Activated naive CD4-positive, alpha-beta T cell treated with anti-CD3 and anti-CD28 coated beads, Interleukin-2, amount 50 U/mL, for 16 hours (primary cell): ENCODE data around the gene MRPL46.
"Not testable (repeated sequence)": the region's sequence is repeated elsewhere in the genome, so short reads cannot be mapped to it uniquely, and the experiment has no call there.

Source experiments
- DNase-seq: peaks from one replicate; pipeline ENCODE4 v3.0.0-alpha.2; 2020

MRPL46 gene

GRCh38 chr15:88438181-88438580 lies 29.0 kb downstream of the MRPL46 start:
- DNase-seq = no peak

DNA sequence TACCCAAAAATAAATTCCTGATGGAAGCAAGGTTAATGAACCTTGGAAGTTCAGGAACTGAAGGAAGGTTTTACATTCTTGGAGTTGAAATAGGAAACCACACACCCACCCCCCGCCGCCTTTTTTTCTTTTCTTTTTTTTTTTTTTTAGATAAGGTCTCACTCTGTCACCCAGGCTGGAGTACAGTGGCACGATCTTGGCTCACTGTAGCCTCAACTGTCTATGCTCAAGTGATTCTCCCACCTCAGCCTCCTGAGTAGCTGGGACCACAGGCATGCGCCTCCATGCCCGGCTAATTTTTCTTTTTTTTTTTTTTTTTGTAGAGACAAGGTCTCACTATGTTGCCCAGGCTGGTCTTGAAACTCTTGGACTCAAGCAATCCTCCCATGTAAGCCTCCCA lies 33.1 kb downstream of the MRPL46 start:
- DNase-seq = not testable (repeated sequence)

DNA sequence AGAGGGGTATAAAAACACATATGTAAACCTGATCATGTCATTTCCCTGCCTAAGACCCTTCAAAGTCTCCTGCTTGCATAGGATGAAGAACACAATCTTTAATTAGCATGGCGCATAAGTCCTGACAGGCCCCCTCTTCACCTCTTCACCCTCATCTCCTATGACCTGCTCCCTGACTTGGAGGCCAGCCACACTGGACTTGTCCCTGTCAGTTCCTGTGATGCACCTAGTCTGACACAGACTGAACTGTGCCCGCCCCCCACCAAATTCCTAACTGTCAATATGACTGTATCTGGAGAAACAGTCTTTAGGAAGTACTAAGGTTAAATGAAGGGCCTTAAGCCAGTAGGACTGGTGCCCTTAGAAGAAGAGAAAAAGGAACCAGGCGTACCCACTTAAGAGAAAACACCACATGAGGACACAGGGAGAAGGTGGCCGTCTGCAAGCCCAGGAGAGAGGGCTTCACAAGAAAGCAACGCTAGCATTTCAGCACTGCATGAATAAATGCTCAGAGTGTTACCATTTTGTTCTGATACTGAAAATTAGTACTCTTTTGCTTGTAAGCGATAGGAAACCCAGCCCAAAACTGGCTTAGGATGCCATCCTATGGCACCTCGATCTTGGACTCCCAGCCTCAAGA lies 34.0 kb downstream of the MRPL46 start:
- DNase-seq = no peak

- no peak for DNase-seq
Measured at GRCh38 chr15:88431441-88431840, 35.7 kb downstream of the MRPL46 start.

GRCh38 chr15:88430051-88430450 lies 37.1 kb downstream of the MRPL46 start:
- DNase-seq = no peak

DNA sequence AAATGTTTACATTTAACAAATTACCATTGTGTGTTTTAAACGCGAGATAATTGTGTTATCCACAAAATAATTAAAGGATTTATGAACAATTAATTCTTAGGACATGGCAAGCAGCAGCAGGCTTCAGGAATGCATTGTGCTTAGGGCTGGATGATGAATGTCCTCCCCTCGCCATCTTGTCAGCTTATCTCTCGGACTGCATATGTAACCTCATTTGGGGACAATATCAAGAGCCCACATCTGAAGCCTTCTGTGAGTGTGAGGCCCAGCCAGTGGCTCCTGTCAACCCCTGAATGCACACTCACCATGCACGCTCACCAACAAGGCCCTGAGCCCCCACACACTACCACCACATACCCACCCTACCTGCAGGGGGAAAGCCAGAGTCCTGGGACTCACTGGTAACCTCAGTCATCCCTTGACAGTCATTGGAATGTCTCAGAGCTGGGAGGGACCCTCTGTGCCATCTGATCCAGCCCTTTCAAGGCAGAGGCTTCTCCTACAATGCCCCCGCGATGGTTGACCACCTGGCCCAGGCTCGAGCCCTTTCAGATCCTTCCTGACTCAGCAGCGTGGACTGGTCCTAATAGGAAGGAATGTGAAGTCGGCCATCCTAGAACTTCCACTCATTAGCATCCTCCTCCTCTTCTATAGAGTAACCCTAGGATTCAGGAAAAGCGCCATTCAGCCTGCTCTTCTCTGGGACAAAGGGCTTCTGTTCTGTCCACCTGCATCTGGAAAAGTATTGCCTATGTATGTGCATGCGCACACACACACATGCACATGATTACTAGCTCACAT lies 38.2 kb downstream of the MRPL46 start:
- DNase-seq = no peak

DNA sequence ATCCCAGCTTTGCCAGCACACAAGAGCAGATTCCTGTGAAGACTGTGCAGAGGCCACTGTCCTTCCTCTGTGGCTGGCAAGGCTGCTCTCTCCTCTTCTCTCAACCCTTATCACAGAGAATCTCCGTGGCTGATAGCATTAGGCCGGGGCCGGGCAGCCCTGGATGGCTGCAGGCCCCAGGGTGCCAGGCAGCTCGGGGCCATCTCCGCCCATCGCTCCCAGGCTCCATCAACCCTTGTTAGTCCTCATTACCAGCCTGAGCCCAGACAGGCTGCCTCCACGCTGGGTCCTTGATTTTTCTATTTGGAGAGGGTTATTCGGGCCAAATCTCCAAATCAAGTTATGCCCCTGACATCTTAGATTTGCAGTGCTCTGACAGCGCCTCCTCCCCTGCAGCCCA lies 39.1 kb downstream of the MRPL46 start:
- DNase-seq = no peak

GRCh38 chr15:88426304-88426703 lies 40.9 kb downstream of the MRPL46 start:
- DNase-seq = no peak

DNA sequence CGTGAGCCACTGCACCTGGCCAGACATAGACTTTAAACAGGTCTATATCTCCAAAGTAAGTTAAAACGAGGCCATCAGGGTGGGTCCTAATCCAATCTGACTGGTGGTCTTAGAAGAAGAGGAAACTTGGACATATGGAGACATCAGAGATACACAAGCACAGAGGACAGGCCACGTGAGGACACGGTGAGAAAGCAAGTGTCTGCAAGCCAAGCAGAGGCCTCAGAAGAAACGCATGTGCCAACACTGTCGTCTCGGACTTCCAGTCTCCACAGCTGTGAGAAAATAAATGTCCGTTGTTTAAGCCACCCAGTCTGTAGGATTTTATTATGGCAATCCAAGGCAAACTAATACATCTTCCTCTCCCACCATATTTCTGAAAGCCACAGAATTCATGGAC lies 43.9 kb downstream of the MRPL46 start:
- DNase-seq = no peak

DNA sequence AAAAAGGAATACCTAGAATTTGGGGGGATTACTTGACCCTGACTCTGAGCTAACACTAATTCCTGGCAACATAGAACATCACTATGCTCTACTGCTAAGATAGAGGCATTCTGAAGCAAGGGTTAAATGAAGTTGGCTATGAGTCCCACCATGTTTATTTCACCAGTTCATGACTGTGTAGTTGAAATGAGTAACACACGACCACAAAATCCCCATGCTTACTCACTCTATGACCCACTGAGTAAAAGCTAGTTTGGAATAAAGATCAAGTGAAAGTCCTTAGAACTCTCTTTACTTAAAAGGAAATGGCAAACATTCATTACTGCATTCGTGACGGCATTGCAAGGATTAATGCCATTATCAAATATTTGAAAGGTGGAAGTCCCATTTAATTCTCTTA lies 47.4 kb downstream of the MRPL46 start:
- no peak for DNase-seq
